ENCODE measurements around the gene KCTD7.
"Not testable (repeated sequence)": the region's sequence is repeated elsewhere in the genome, so short reads cannot be mapped to it uniquely, and the experiment has no call there.

DNA sequence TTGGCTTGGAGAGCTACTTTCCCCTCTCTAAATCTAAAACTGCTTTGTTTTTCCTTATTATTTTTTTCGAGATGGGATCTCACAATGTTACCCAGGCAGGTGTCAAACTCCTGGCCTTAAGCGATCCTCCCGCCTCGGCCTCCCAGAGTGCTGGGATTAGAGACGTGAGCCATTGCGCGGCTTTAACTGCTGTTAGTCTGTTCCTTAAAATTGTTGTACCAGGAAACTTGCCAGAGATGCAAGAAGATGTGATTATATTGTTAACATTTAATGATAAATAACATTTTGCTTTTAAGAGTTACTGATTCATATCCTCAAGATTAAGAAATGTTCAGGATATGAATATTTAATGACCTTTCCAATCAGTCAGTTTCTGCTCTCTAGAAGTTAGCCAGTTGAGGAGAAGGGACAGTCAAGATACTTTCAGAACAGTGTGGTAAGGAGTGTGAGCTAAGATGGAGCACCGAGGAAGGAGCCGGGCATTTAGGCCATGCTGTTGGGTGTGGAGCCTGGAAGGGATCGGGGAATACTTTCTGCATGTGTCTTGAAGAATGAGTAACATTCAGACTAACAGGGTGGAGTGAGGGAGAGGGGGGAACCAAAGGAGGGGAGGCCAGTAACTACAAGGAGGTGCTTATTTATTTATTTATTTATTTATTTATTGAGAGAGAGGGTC lies 54.6 kb downstream of the KCTD7 start:
- not testable (repeated sequence) for TF ChIP-seq FOXM1 (IDR thresholded peaks at IDR 0.05; ENCODE audit: borderline replicate concordance); FOXA1 (IDR thresholded peaks at IDR 0.05); BHLHE40 (IDR thresholded peaks at IDR 0.05; ENCODE audit: borderline replicate concordance); FOXK2 (IDR thresholded peaks at IDR 0.05); SUZ12 (IDR thresholded peaks at IDR 0.05); ELF4 (IDR thresholded peaks at IDR 0.05); HDGF (IDR thresholded peaks at IDR 0.05; ENCODE audit: borderline replicate concordance)

Data from HEK293T (cell line).